ENCODE results near the gene NSD1. TPM values are rescaled to one million over a fixed set of nuclear protein-coding genes. Genes with fewer than 3 reads are reported as not detected.
A peak's percentile ranks its signal among the peaks of the same experiment; 100 is the strongest.

NSD1 gene
- total and polyA plus RNA-seq, 2 of the 8 experiments (the other 6 are each of a cell fraction or from before 2014, with no cell fraction given), result 22.8 to 168 TPM

- TF ChIP-seq SUZ12 (IDR thresholded peaks at IDR 0.05; ENCODE audit: low read length), result no peak
- TF ChIP-seq PHF8 (conservative IDR thresholded peaks at IDR 0.05; ENCODE audit: low read depth, low read length), result no peak
- no peak for TF ChIP-seq BRCA1 (IDR thresholded peaks at IDR 0.05; ENCODE audit: low read depth, low read length)
- no peak for TF ChIP-seq POLR2AphosphoS5 (IDR thresholded peaks at IDR 0.05; ENCODE audit: low read depth, low read length)
- no peak for TF ChIP-seq ATF2 (IDR thresholded peaks at IDR 0.05; ENCODE audit: low read length)
- no peak for TF ChIP-seq MAFK (IDR thresholded peaks at IDR 0.05; ENCODE audit: low read depth, low read length)
- TF ChIP-seq JUND (IDR thresholded peaks at IDR 0.05; ENCODE audit: low read length), result 0 out of 2 replicates have a peak, but pooled peaks have one; percentile 13
- TF ChIP-seq RBBP5 (IDR thresholded peaks at IDR 0.05; ENCODE audit: borderline replicate concordance, low read depth, low read length), result no peak
- TF ChIP-seq TEAD4 (IDR thresholded peaks at IDR 0.05; ENCODE audit: low read depth, low read length), result no peak
- TF ChIP-seq, protein P1, sequence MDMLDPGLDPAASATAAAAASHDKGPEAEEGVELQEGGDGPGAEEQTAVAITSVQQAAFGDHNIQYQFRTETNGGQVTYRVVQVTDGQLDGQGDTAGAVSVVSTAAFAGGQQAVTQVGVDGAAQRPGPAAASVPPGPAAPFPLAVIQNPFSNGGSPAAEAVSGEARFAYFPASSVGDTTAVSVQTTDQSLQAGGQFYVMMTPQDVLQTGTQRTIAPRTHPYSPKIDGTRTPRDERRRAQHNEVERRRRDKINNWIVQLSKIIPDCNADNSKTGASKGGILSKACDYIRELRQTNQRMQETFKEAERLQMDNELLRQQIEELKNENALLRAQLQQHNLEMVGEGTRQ (IDR thresholded peaks at IDR 0.05; ENCODE audit: low read length), result no peak
- peak in 1 of 2 experiments; percentile 55; a peak in 1 of 3 replicates for TF ChIP-seq EP300 (IDR thresholded peaks at IDR 0.05; ENCODE audit: borderline replicate concordance in 1 of 2, low read depth in 2 of 2, low read length in 2 of 2)
- TF ChIP-seq, protein P2, sequence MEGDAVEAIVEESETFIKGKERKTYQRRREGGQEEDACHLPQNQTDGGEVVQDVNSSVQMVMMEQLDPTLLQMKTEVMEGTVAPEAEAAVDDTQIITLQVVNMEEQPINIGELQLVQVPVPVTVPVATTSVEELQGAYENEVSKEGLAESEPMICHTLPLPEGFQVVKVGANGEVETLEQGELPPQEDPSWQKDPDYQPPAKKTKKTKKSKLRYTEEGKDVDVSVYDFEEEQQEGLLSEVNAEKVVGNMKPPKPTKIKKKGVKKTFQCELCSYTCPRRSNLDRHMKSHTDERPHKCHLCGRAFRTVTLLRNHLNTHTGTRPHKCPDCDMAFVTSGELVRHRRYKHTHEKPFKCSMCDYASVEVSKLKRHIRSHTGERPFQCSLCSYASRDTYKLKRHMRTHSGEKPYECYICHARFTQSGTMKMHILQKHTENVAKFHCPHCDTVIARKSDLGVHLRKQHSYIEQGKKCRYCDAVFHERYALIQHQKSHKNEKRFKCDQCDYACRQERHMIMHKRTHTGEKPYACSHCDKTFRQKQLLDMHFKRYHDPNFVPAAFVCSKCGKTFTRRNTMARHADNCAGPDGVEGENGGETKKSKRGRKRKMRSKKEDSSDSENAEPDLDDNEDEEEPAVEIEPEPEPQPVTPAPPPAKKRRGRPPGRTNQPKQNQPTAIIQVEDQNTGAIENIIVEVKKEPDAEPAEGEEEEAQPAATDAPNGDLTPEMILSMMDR (IDR thresholded peaks at IDR 0.05; ENCODE audit: control extremely low read depth in 1 of 3, insufficient read depth in 1 of 3, low read depth in 1 of 3, low read length in 3 of 3), result peak in 2 of 3 experiments; percentile 93 to 99; a peak in 3 of 4 replicates
- TF ChIP-seq SP4 (IDR thresholded peaks at IDR 0.05; ENCODE audit: low read length), result no peak
- no peak for TF ChIP-seq POU5F1 (IDR thresholded peaks at IDR 0.05; ENCODE audit: low read depth, low read length)
- TF ChIP-seq GABPA (IDR thresholded peaks at IDR 0.05; ENCODE audit: borderline replicate concordance, insufficient read depth, low read length), result no peak
These were observed 19.8 kb upstream of the NSD1 start (continued) for GRCh38 chr5:177113566-177114424.
